CD14-positive monocyte (primary cell): ENCODE measurements around the gene CANT1. TPM values are rescaled to one million over a fixed set of nuclear protein-coding genes. Genes with fewer than 3 reads are reported as not detected.

Experiments
- DNase-seq, 3 donors: peaks; one replicate each; pipeline ENCODE4 v3.0.0-alpha.2; 2011 to 2022
- H2AFZ ChIP-seq: 2 replicates; pipeline ENCODE4 v1.6.0; 2012; ENCODE audit warnings: mild to moderate bottlenecking, low read depth, low read length, inconsistent platforms; ENCODE audit not compliant: insufficient read depth, poor library complexity, severe bottlenecking
- H3K27ac ChIP-seq, 2 donors: 1 replicate in 1 of 2; 2 replicates in 1 of 2; pipeline ENCODE4 v1.5.1; 2012 to 2013; ENCODE audit warnings: low read length in 2 of 2, control low read depth in 1 of 2, inconsistent platforms in 1 of 2, low read depth in 1 of 2, mild to moderate bottlenecking in 1 of 2
- H3K27me3 ChIP-seq, 2 donors: one replicate each; pipeline versions ENCODE4 v1.6.0 to v1.6.1; 2011 to 2013; ENCODE audit warnings: low read length in 2 of 2; ENCODE audit not compliant: control insufficient read depth in 2 of 2, insufficient read depth in 2 of 2
- H3K36me3 ChIP-seq, 2 donors: replicated peaks in 1 of 2; 1 replicate in 1 of 2; 2 replicates in 1 of 2; pipeline versions ENCODE4 v1.5.1 to v1.6.1; 2012 to 2013; ENCODE audit warnings: low read length in 2 of 2, control low read depth in 1 of 2, inconsistent platforms in 1 of 2, mild to moderate bottlenecking in 1 of 2; ENCODE audit not compliant: insufficient read depth in 2 of 2, control insufficient read depth in 1 of 2
- H3K4me1 ChIP-seq, 2 donors: 1 replicate in 1 of 2; 2 replicates in 1 of 2; pipeline versions ENCODE4 v1.5.1 to v1.6.1; 2012 to 2013; ENCODE audit warnings: low read length in 2 of 2, control low read depth in 1 of 2, inconsistent platforms in 1 of 2, mild to moderate bottlenecking in 1 of 2, moderate library complexity in 1 of 2; ENCODE audit not compliant: insufficient read depth in 2 of 2, control insufficient read depth in 1 of 2
- H3K4me2 ChIP-seq: replicated peaks from 2 replicates; pipeline ENCODE3; 2012; ENCODE audit warnings: low read length, moderate library complexity, mild to moderate bottlenecking; ENCODE audit not compliant: poor library complexity, severe bottlenecking; ENCODE audit errors: extremely low read depth
- H3K4me3 ChIP-seq, 3 experiments: fragments of 200-600 bp in 1 of 3; sonication (generic) in 1 of 3; replicated peaks in 1 of 3; 1 replicate in 2 of 3; 2 replicates in 1 of 3; pipeline ENCODE4 v1.5.1; 2011 to 2013; ENCODE audit warnings: low read length in 3 of 3, mild to moderate bottlenecking in 3 of 3, control low read depth in 2 of 3, low read depth in 2 of 3, inconsistent platforms in 1 of 3, moderate library complexity in 1 of 3
- H3K79me2 ChIP-seq: 2 replicates; pipeline ENCODE4 v1.6.0; 2012; ENCODE audit warnings: mild to moderate bottlenecking, control low read depth, inconsistent platforms, low read length, moderate library complexity; ENCODE audit not compliant: insufficient read depth
- H3K9ac ChIP-seq: 2 replicates; pipeline ENCODE4 v1.6.0; 2017; ENCODE audit warnings: low read length, mild to moderate bottlenecking; ENCODE audit not compliant: insufficient read depth, poor library complexity, severe bottlenecking
- H3K9me3 ChIP-seq, 2 donors: replicated peaks in 1 of 2; 1 replicate in 1 of 2; 2 replicates in 1 of 2; pipeline versions ENCODE4 v1.5.1 to v1.6.1; 2012 to 2013; ENCODE audit warnings: low read length in 2 of 2, control low read depth in 1 of 2; ENCODE audit not compliant: control insufficient read depth in 1 of 2, insufficient read depth in 1 of 2
- H4K20me1 ChIP-seq: 2 replicates; pipeline ENCODE4 v1.6.0; 2012; ENCODE audit warnings: mild to moderate bottlenecking, low read length, control low read depth, moderate library complexity; ENCODE audit not compliant: insufficient read depth
- H3K27ac Mint-ChIP-seq, 7 donors: one replicate each; pipeline ENCODE4 v1.8.0; 2020; ENCODE audit warnings: mild to moderate bottlenecking in 7 of 7, mixed read lengths in 7 of 7, moderate library complexity in 6 of 7, inconsistent platforms in 2 of 7
- H3K27me3 Mint-ChIP-seq, 3 donors: one replicate each; pipeline ENCODE4 v1.8.0; 2021 to 2022; ENCODE audit warnings: low read depth in 3 of 3, mild to moderate bottlenecking in 3 of 3, mixed read lengths in 3 of 3, moderate library complexity in 3 of 3, inconsistent platforms in 1 of 3
- H3K36me3 Mint-ChIP-seq, 2 donors: one replicate each; pipeline ENCODE4 v1.8.0; 2020; ENCODE audit warnings: mixed read lengths in 2 of 2, inconsistent platforms in 1 of 2, mild to moderate bottlenecking in 1 of 2
- H3K4me1 Mint-ChIP-seq: one replicate; pipeline ENCODE4 v1.8.0; 2020; ENCODE audit warnings: mild to moderate bottlenecking, mixed read lengths
- H3K4me3 Mint-ChIP-seq, 2 donors: one replicate each; pipeline ENCODE4 v1.8.0; 2020; ENCODE audit warnings: mild to moderate bottlenecking in 2 of 2, mixed read lengths in 2 of 2, moderate library complexity in 1 of 2
- H3K9me3 Mint-ChIP-seq, 7 donors: one replicate each; pipeline ENCODE4 v1.8.0; 2020 to 2022; ENCODE audit warnings: mixed read lengths in 7 of 7, mild to moderate bottlenecking in 6 of 7, moderate library complexity in 6 of 7, inconsistent platforms in 2 of 7
- CTCF ChIP-seq: fragments of 200-600 bp; IDR thresholded peaks from one replicate; pipeline ENCODE4 v1.8.0; 2022; ENCODE audit warnings: antibody characterized with exemption, mild to moderate bottlenecking
- WGBS: methylation state at CpG from one replicate; pipeline ENCODE4 v1.1.5; 2013; ENCODE audit warnings: missing lambda C conversion rate; ENCODE audit not compliant: insufficient coverage; 5-methylcytosine and 5-hydroxymethylcytosine counted together
- intact Hi-C, 2 donors: fragments of 100-400 bp; cut with micrococcal nuclease; formaldehyde crosslinking; loops; one replicate each; pipeline versions ENCODE4 v1.15.0 to v1.15.1; 2023
- polyA plus RNA-seq, 3 donors: library from polyadenylated mRNA; depleted of rRNA in 1 of 3; unstranded in 2 of 3; stranded (reverse) in 1 of 3; fragments of 300-500 nt in 2 of 3; fragments of >200 nt in 1 of 3; fragmentation: Illumina TruSeq in 2 of 3; gene quantifications; 1 replicate in 2 of 3; 2 replicates in 1 of 3; pipeline ENCODE4 v1.2.3, GENCODE V29; 2012 to 2021

The CANT1 gene
- polyA plus RNA-seq, 3 donors = 10.6 to 16.6 (median 14.3) TPM

- Histone ChIP-seq H3K9ac (no peak overlapping the region), H3K4me3 (no peak overlapping the region), H3K79me2 (peaks cover 25% of the 10 kb centered on the region), H4K20me1 (peaks cover 54% of the 10 kb centered on the region), H3K27me3 (no peaks in the 10 kb centered on the region), H2AFZ (no peak overlapping the region), H3K9me3 (no peaks in the 10 kb centered on the region), H3K27ac (no peak overlapping the region), H3K36me3 (peaks cover 64 to 70% of the 10 kb centered on the region in 2 donors), H3K4me1 (peaks cover 17 to 18% of the 10 kb centered on the region in 2 donors), H3K4me2 (no peak overlapping the region)
- no peak for TF ChIP-seq CTCF
- Mint-ChIP-seq H3K27ac (peak overlapping the region in 2 of 7 donors; percentile 36 to 42), H3K4me3 (no peak overlapping the region), H3K36me3 (peaks cover 54 to 76% of the 10 kb centered on the region in 2 donors), H3K27me3 (peaks cover 0 to 1% (median 0%) of the 10 kb centered on the region in 3 donors), H3K4me1 (peaks cover 18% of the 10 kb centered on the region), H3K9me3 (peaks cover 0 to 2% (median 0%) of the 10 kb centered on the region in 7 donors)
- DNase-seq = no peak
- intact Hi-C loops = no loop called here
- WGBS = 100% methylated on average over 2 of the region's 22 CpGs
Measured at GRCh38 chr17:78991906-78992532, 17.5 kb downstream of the CANT1 start.

- no peak overlapping the region for H3K4me2 ChIP-seq
- H3K9me3 Mint-ChIP-seq = peaks cover 0 to 2% (median 0%) of the 10 kb centered on the region in 7 donors
- H3K27ac ChIP-seq = no peak overlapping the region
- peaks cover 26% of the 10 kb centered on the region in 2 donors for H3K4me1 ChIP-seq
- H4K20me1 ChIP-seq = peaks cover 46% of the 10 kb centered on the region
- peaks cover 0 to 1% (median 0%) of the 10 kb centered on the region in 3 donors for H3K27me3 Mint-ChIP-seq
- DNase-seq = no peak
- H3K36me3 Mint-ChIP-seq = peaks cover 47 to 68% of the 10 kb centered on the region in 2 donors
- H3K79me2 ChIP-seq = peaks cover 17% of the 10 kb centered on the region
- intact Hi-C loops = no loop called here
- H2AFZ ChIP-seq = no peak overlapping the region
- no peaks in the 10 kb centered on the region for H3K9me3 ChIP-seq
- H3K36me3 ChIP-seq = peaks cover 56 to 62% of the 10 kb centered on the region in 2 donors
- WGBS = 97% methylated on average over 23 of the region's 33 CpGs
- H3K4me3 Mint-ChIP-seq = no peak overlapping the region
- no peak for TF ChIP-seq CTCF
- peak overlapping the region in 1 of 7 donors; percentile 5 for H3K27ac Mint-ChIP-seq
- H3K4me3 ChIP-seq = no peak overlapping the region
- no peak overlapping the region for H3K9ac ChIP-seq
- peaks cover 27% of the 10 kb centered on the region for H3K4me1 Mint-ChIP-seq
- H3K27me3 ChIP-seq = no peaks in the 10 kb centered on the region
Measured at GRCh38 chr17:78991017-78991738, 18.4 kb downstream of the CANT1 start.
